ENCODE data around the gene HIF1A.
"Not testable (repeated sequence)": the region's sequence is repeated elsewhere in the genome, so short reads cannot be mapped to it uniquely, and the experiment has no call there.

The HIF1A gene

DNA sequence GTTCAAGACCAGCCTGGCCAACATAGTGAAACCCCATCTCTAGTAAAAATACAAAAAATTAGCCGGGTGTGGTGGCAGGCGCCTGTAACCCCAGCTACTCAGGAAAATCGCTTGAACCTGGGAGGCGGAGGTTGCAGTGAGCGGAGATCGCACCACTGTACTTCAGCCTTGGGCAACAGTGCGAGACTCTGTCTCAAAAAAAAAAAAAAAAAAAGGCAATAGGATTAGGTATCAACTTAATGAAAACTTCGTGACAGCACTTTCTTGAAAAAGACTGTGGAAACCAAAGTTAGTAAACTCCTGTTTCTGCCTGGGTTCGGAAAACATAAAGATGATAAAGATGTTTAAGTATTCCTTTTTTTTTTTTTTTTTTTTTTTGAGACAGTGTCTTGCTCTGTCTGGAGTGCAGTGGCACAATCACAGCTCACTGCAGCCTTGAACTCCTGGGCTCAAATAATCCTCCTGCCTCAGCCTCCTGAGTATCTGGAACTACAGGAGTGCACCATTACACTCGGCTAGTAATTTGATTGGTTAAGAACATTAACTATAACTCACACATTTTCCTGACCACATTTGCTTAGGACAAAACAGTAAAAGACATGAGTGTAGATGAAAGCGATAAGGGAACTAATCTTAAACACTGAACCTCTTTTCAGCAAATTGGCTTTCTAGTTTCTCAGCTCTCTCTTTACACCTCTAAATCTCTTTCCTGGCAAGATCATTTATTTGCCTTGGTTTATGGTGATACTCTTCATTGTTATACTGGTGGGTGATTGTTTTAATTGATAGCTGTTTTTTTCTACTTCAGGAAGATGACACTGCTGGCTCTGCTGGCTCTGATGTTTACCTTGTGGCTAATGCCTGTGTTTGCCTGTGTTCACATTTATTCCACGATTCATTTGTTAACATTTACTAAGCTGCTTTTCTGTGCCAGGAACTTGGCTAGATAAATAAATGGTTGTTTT lies 15.8 kb downstream of the HIF1A start:
- no peak for DNase-seq

DNA sequence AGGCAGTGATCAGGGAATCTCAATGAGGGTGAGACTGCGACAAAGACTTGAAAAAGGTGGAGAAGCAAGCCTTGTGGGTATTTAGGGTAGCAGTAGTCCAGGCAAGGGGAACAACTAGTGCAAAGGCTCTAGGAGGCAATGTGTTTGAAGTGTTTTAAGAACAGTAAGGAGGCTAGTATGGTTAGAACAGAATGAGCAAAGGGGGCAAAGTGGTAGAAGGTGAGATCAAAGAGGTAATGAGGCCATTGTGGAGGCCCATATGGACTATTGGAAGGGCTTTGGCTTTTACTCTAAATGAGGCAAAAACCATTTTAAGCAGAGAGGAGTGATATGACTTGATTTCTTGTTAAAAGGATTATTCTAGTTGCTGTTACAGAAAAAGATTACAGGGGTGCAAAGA lies 16.8 kb downstream of the HIF1A start:
- DNase-seq: no peak

DNA sequence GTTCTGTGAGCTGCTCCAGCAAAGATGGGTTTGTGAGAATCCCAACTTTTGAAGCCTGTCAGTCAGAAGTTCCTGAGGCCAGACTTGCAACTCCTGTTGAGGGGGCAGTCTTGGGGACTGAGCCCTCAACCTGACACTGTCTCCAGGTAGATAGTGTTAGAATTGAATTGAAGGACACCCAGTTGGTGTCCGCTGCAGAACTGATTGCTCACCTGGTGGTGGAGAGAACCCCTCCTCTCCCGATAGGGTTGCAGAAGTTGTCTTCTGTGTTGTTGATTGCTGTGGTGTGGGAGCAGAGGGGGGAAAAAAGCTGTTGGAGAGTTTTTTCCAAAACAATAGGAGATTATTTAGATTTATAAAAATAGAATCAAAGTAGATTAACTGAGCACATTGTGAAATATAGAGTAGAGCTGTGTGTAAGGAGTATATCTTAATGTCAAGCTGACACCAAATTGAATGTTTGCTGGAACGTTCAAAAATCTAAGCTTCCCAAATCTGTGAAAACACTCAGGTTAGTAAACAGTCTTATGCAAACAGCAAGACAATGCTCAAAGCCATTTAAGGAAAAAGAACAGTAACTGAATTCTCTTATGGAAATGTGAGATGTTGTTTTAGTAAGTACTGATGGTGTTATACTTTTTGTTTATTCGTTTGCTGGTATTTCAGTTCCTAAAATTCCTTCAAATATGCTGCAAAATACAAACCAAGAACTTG lies 18.6 kb downstream of the HIF1A start:
- DNase-seq: no peak

DNA sequence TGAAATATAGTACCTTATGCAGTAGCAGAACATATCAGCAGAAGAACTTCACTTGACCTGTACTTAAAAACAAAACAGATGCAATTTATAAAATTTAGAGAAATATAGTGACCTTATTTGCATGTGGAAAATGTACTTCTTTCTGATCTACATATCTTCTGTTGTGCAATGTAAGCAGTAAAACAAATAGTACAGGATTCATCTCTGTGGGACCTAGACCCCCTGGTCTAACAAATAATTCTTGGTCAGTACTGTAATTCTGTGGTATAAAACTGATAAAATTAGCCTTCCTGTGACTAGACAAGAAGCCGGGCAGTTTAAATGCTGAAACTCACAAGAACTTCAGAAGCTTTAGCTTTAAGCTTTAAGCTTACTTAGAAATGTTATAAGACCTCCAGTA lies 21.6 kb downstream of the HIF1A start:
- DNase-seq: no peak

DNA sequence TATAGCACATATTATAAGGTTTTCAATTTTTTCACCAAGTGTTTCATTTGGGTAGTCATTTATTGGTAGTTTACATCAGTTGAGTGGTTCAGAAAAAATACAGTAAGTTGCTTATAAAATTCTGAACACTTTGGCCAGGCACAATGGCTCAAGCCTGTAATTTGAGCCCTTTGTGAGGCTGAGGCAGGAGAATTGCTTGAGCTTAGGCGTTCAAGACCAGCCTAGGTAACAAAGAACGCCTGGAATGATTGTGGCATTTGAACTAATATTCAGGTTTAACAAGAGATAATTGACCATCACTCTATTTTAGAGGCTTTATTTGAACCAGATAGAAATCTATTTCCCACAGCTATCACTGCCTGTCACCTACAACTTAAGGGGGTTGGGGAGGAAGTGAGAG lies 22.7 kb downstream of the HIF1A start:
- DNase-seq: no peak

- no peak for DNase-seq
Measured at GRCh38 chr14:61719344-61720293, 24.3 kb downstream of the HIF1A start.

GRCh38 chr14:61720294-61720661 lies 25.0 kb downstream of the HIF1A start:
- no peak for DNase-seq

GRCh38 chr14:61720741-61721140 lies 25.4 kb downstream of the HIF1A start:
- DNase-seq: no peak

DNA sequence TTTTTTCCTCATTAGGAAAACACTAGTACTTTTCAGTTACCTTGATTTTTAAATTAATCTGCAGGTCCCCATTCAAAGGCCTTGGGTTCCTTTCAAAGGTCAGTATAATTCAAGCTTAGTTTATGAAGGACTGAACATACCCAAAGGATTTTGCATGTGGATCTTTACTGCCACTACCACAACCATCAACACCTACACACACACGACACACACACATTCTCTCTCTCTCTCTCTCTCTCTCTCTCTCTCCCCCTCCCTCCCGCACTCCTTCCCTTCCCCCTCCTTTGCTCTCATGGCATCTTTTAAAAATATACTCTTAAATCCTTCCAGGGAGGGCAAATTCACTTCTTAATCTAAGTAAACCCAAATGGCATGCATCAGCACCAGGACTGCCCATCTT lies 28.8 kb downstream of the HIF1A start:
- no peak for DNase-seq

DNA sequence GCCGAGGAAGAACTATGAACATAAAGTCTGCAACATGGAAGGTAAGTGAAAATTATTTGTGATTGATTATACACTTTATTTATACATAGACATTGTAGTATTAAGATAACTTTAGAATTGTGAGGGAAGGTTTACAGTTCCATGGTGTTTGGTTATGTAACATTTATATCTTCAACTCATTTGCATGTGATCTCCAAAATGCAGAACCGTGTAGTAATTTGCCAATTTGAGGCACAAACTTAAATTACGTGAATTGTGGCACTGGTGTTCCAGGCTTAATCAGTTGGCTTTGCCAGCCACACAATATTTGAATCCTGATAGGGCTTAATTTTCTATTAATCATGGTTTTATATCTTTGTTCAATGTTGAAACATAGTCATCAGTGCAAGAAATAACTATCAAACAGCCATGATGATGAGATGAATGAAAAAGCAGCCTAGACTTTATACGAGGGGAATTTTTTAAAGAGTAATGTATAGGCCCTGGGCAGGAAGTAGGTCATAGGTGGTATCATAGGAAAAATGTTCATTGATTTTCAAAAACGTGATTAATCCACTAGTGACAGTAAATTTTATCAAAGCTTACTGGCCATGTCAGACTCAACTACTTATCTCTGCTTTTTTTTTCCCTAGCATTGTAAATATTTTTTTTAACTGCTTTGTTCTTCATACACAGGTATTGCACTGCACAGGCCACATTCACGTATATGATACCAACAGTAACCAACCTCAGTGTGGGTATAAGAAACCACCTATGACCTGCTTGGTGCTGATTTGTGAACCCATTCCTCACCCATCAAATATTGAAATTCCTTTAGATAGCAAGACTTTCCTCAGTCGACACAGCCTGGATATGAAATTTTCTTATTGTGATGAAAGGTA lies 31.7 kb downstream of the HIF1A start:
- DNase-seq: no peak

GRCh38 chr14:61730756-61731373 lies 35.6 kb downstream of the HIF1A start:
- no peak for DNase-seq

DNA sequence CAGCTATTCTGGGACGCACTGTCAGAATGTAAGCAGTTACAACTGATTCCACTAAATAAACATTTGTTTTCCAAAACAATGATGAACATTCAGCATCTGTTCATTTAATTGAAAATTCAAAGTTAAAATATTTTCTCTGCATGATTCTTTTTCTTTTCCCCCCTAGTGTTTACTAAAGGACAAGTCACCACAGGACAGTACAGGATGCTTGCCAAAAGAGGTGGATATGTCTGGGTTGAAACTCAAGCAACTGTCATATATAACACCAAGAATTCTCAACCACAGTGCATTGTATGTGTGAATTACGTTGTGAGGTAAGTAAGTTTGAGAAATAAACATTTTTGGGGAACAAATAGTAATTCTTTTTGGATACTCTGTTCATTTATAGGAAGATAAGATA lies 38.7 kb downstream of the HIF1A start:
- no peak for DNase-seq

DNA sequence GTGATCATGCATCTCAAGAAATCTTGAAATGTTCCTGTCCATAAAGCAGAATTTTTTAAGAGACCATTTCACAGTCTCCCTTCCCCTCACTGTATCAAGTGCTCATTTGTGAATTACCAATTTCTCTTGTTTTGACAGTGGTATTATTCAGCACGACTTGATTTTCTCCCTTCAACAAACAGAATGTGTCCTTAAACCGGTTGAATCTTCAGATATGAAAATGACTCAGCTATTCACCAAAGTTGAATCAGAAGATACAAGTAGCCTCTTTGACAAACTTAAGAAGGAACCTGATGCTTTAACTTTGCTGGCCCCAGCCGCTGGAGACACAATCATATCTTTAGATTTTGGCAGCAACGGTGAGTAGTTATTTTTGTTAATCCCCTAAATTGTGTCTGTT lies 41.4 kb downstream of the HIF1A start:
- no peak for DNase-seq

GRCh38 chr14:61737915-61738314 lies 42.6 kb downstream of the HIF1A start:
- no peak for DNase-seq

DNA sequence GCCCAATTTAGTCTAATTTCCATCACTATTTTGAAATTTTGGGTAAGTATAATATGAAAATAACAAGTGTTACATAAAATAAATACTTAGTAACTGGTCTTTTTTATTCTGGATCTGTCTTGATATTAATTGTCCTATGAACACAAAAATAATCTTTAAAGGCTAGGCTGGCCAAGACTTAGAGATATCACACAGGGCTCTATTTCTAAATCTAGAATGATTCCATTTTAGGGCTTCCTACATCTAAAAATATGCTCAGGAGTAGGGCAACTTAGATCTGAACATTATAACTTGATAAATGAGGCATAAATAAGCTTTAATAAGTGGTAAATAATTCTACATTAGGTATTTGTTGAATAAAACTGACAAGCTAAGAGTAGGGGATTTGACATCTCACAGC lies 43.8 kb downstream of the HIF1A start:
- DNase-seq: no peak

- DNase-seq: no peak
Measured at GRCh38 chr14:61742371-61742770, 47.1 kb downstream of the HIF1A start.

- no peak for DNase-seq
Measured at GRCh38 chr14:61744238-61744637, 48.9 kb downstream of the HIF1A start.

DNA sequence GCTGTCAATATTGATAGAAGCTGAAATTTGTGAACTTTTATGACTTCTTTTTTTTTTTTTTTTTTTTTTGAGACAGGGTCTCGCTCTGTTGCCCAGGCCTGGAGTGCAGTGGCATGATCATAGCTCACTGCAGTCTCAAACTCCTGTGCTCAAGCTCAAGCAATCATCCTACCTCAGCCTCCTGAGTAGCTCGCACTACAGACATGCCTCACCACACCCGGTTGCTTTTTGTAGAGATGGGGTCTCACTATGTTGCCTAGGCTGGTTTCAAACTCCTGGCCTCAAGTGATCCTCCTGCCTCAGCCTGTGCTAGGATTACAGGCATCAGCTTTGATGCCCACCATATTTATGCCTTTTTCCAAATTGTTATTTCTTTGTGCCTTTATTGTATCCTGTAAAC lies 51.0 kb downstream of the HIF1A start:
- not testable (repeated sequence) for DNase-seq

- no peak for DNase-seq
Measured at GRCh38 chr14:61746881-61747280, 51.6 kb downstream of the HIF1A start.

- no peak for DNase-seq
Measured at GRCh38 chr14:61747342-61747741, 52.0 kb downstream of the HIF1A start.

DNA sequence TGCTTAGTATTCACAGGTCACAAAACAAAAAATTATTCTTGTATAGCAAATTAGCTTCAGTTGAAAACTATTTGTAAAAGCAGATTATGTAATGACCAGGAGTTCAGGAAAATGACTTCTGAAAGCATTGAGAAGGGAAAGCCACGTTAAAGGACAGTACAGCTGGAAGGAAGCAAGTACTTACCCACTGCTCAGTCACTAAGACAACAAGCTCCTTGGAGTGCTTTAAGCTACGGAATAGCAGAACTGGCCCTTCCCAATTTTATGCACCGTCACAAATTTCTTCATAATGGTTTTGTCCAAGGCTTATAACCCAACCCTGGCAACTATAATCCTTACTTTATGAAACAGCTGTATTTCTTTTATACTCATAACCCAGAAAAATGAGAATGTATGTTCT lies 54.0 kb downstream of the HIF1A start:
- no peak for DNase-seq

DNA sequence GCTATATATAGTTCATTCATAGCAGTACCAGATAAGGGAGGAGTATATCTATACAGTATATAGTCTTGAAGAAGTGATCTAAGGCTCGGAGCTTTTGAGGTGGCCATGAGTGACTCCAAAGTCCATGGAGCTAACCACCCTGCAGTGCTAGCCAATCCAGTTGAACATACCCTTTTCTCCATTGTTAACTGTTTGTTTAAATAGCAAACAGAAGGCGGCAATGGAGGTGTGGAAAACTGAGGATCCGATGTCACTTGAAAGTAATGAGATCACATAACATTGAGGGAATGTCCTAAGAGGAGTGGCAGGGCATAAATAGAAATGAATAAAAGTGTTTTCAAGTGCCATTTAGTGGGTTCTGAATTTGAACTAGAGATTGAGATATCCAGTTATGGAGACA lies 54.6 kb downstream of the HIF1A start:
- DNase-seq: no peak

Measured in NCI-H446 (cell line).